HepG2 (cell line): ENCODE results near the gene SHANK3.

Experiments used
- CBX2 ChIP-seq, 2 experiments: fragments of 200-600 bp in 1 of 2; sonication (generic); formaldehyde crosslinking in 1 of 2; IDR thresholded peaks; 2 replicates each; pipeline versions ENCODE4 v1.7.0 to v1.8.1; 2018 to 2022; ENCODE audit warnings: low read depth in 2 of 2, low read length in 1 of 2, mild to moderate bottlenecking in 1 of 2, missing genetic modification reagents in 1 of 2
- KDM5A ChIP-seq: fragments of 200-600 bp; sonication (generic); IDR thresholded peaks from 2 replicates; pipeline ENCODE4 v1.7.0; 2018; ENCODE audit warnings: antibody characterized with exemption, mild to moderate bottlenecking, low read length, borderline replicate concordance
- MYC ChIP-seq: sonication (generic); formaldehyde crosslinking; IDR thresholded peaks from 2 replicates; pipeline ENCODE4 v1.9.0; 2021; ENCODE audit warnings: missing genetic modification reagents, borderline replicate concordance
- POLR2AphosphoS2 ChIP-seq: IDR thresholded peaks from 2 replicates; pipeline ENCODE4 v1.6.1; 2011; ENCODE audit warnings: low read depth, low read length, improper control_type of control experiment
- TF ChIP-seq, protein P1 (sequence below), 2 experiments: sonication (generic) in 1 of 2; formaldehyde crosslinking in 1 of 2; IDR thresholded peaks; 2 replicates each; pipeline versions ENCODE4 v1.5.1 to v1.6.1; 2011 to 2020; ENCODE audit warnings: borderline replicate concordance in 1 of 2, low read depth in 1 of 2, low read length in 1 of 2, mild to moderate bottlenecking in 1 of 2, missing genetic modification reagents in 1 of 2, moderate library complexity in 1 of 2

DNA sequence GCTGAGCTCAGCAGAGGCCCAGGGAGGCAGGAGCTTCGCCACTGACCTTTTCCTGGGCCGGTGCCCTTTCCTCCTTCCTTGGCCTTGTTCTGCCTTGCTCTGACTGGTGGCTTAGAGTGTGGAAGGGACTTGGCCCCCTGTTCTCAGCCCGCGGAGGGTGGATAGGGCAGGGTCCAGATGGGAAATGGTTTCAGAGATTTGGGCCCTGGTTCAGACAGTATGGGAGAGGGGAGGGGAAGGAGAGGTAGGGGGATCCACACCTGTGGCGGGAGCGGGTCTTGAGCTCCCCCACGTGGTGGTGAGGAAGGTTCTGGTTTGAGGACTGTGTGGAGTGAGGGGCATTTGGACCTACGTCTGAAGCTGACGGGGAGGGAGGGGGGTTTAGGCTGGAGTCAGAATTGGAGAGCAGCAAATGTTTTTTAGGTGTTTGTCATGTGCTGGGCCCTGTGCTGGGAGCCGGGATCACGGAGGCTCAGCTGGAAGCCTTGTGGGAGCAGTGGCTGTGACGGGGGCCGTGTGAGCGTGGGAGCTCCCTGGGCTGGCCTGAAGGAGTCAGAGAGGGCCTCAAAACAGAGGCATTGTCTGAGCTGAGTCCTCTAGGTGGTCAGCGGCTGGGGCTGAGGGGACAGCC, 27.2 kb downstream of the SHANK3 start:
- TF ChIP-seq KDM5A (no peak), POLR2AphosphoS2 (no peak), MYC (CRISPR knock-in tag) (no peak), CBX2 (IDR thresholded peaks at IDR 0.05; ENCODE audit: low read depth, low read length) (no peak), CBX2 (CRISPR knock-in tag; IDR thresholded peaks at IDR 0.05; ENCODE audit: low read depth) (no peak)
- TF ChIP-seq, protein P1, sequence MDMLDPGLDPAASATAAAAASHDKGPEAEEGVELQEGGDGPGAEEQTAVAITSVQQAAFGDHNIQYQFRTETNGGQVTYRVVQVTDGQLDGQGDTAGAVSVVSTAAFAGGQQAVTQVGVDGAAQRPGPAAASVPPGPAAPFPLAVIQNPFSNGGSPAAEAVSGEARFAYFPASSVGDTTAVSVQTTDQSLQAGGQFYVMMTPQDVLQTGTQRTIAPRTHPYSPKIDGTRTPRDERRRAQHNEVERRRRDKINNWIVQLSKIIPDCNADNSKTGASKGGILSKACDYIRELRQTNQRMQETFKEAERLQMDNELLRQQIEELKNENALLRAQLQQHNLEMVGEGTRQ (IDR thresholded peaks at IDR 0.05; ENCODE audit: low read depth, low read length), result no peak
- TF ChIP-seq, protein P1 (CRISPR knock-in tag; IDR thresholded peaks at IDR 0.05; ENCODE audit: borderline replicate concordance), result no peak; the same call in 1 of the 2 replicates
